ENCODE data around the gene ATF6B.

ATF6B gene

GRCh38 chr6:32149932-32150870 is 22.2 kb upstream of the ATF6B start:
- no peak for TF ChIP-seq GATA2 (IDR thresholded peaks at IDR 0.05; ENCODE audit: low read depth, low read length)
- no peak for TF ChIP-seq GATA3 (IDR thresholded peaks at IDR 0.05; ENCODE audit: low read depth, low read length)

- TF ChIP-seq GATA3 (IDR thresholded peaks at IDR 0.05; ENCODE audit: low read depth, low read length) = no peak
- TF ChIP-seq GATA2 (IDR thresholded peaks at IDR 0.05; ENCODE audit: low read depth, low read length) = no peak
Observed at GRCh38 chr6:32149092-32149755, 21.2 kb upstream of the ATF6B start.

- TF ChIP-seq GATA2 (IDR thresholded peaks at IDR 0.05; ENCODE audit: low read depth, low read length) (no peak), GATA3 (IDR thresholded peaks at IDR 0.05; ENCODE audit: low read depth, low read length) (no peak)
Observed at GRCh38 chr6:32148289-32149091, 20.4 kb upstream of the ATF6B start.

GRCh38 chr6:32147401-32148132 is 19.5 kb upstream of the ATF6B start:
- TF ChIP-seq GATA3 (IDR thresholded peaks at IDR 0.05; ENCODE audit: low read depth, low read length) = no peak
- TF ChIP-seq GATA2 (IDR thresholded peaks at IDR 0.05; ENCODE audit: low read depth, low read length) = no peak

- TF ChIP-seq GATA2 (IDR thresholded peaks at IDR 0.05; ENCODE audit: low read depth, low read length) (no peak), GATA3 (IDR thresholded peaks at IDR 0.05; ENCODE audit: low read depth, low read length) (no peak)
Observed at GRCh38 chr6:32146687-32147086, 18.6 kb upstream of the ATF6B start.

- no peak for TF ChIP-seq GATA2 (IDR thresholded peaks at IDR 0.05; ENCODE audit: low read depth, low read length)
Observed at GRCh38 chr6:32146287-32146686, 18.2 kb upstream of the ATF6B start.

- no peak for TF ChIP-seq GATA3 (IDR thresholded peaks at IDR 0.05; ENCODE audit: low read depth, low read length)
- TF ChIP-seq GATA2 (IDR thresholded peaks at IDR 0.05; ENCODE audit: low read depth, low read length) = no peak
Observed at GRCh38 chr6:32140420-32141046, 12.5 kb upstream of the ATF6B start.

- TF ChIP-seq GATA2 (IDR thresholded peaks at IDR 0.05; ENCODE audit: low read depth, low read length) (no peak), GATA3 (IDR thresholded peaks at IDR 0.05; ENCODE audit: low read depth, low read length) (no peak)
Observed at GRCh38 chr6:32139590-32139989, 11.5 kb upstream of the ATF6B start.

- TF ChIP-seq GATA3 (IDR thresholded peaks at IDR 0.05; ENCODE audit: low read depth, low read length) = no peak
- TF ChIP-seq GATA2 (IDR thresholded peaks at IDR 0.05; ENCODE audit: low read depth, low read length) = no peak
Observed at GRCh38 chr6:32137454-32137853, 9.4 kb upstream of the ATF6B start.

GRCh38 chr6:32133786-32134185 is 5.7 kb upstream of the ATF6B start:
- TF ChIP-seq GATA3 (IDR thresholded peaks at IDR 0.05; ENCODE audit: low read depth, low read length) (no peak), GATA2 (IDR thresholded peaks at IDR 0.05; ENCODE audit: low read depth, low read length) (no peak)

- TF ChIP-seq GATA2 (IDR thresholded peaks at IDR 0.05; ENCODE audit: low read depth, low read length) (no peak), GATA3 (IDR thresholded peaks at IDR 0.05; ENCODE audit: low read depth, low read length) (no peak)
Observed at GRCh38 chr6:32132110-32132509, 4.1 kb upstream of the ATF6B start.

GRCh38 chr6:32131439-32131948 is 3.4 kb upstream of the ATF6B start:
- TF ChIP-seq GATA3 (IDR thresholded peaks at IDR 0.05; ENCODE audit: low read depth, low read length) (no peak), GATA2 (IDR thresholded peaks at IDR 0.05; ENCODE audit: low read depth, low read length) (no peak)
